ENCODE results near the gene AJUBA. TPM values are rescaled to one million over a fixed set of nuclear protein-coding genes. Genes with fewer than 3 reads are reported as not detected.

Gene AJUBA
- total RNA-seq, 1 experiment from 2014 or later = 42.6 TPM

DNA sequence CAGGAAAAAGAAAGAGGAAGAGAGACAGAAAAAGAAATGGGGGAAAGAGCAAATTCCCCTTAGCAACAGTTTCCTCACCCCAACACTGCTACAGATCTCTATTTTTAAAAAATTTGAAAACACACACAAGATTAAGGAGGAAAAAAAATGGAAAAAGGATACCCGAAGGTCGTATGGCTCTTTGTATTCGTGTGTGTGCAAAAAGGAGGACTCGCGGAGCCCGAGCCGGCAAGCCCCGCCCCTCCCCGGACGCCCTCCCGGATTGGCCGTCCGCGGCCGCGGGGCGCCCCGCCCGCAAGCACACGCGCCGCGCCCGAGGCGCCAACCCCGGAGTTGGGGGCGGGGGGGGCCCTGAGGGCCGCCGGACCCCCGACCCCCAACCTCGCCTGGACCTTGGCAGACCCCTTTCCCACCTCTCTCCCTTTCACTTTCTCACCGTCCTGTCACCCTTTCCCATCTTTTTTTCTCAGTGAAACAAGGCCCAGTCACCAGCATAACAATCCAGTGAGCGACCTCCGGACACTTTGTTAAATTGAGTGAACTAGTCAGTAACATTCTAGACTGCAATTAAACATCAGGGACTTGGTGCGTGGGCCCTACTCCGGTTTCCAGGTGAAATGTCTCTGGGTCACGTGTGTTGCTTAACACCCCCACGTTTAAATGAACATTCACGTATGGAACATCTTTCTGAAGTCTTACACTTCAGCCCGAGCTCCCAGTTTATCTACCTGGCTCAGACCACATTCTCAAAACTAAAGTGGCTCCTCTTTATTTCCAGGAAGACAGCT, 27.8 kb upstream of the AJUBA start, which contains the start of gene C14orf93:
C14orf93 (minus strand) TSS at position 205 of the 788 bp plus-strand sequence. CDS start 11,120 bp downstream, outside the sequence.
- H3K27me3 ChIP-seq (ENCODE audit: insufficient read depth, low read depth) = no peaks in the 10 kb centered on the region
- ChIA-PET POLR2A (ENCODE audit: unreplicated experiment) (no interaction called here), CTCF (no interaction called here)
- DNase-seq = peak in 1 of 2 experiments; percentile 67
- peaks cover 32% of the 10 kb centered on the region for H3K4me1 ChIP-seq (replicated peaks; ENCODE audit: insufficient read depth)
- H4K20me1 ChIP-seq (ENCODE audit: insufficient read depth) = no peaks in the 10 kb centered on the region
- no TSS peak for BruUV-seq (replicated peaks)
- H3K4me3 ChIP-seq = peak within 1 kb of the TSS; percentile 75
- no peaks in the 10 kb centered on the region; the same call in 1 of the 2 replicates for H3K79me2 ChIP-seq (ENCODE audit: low read depth)
- no peaks in the 10 kb centered on the region for H3K36me3 ChIP-seq (ENCODE audit: low read depth)
- no peaks in the 10 kb centered on the region for H3K9me2 ChIP-seq (ENCODE audit: insufficient read depth)
- intact Hi-C loops (cut with micrococcal nuclease; ENCODE audit: unreplicated experiment) = no loop called here
- peaks cover 25% of the 10 kb centered on the region; the same call in 1 of the 2 replicates for H3F3A ChIP-seq (ENCODE audit: insufficient read depth, low read depth)
- TF ChIP-seq EZH2 (IDR thresholded peaks at IDR 0.05; ENCODE audit: low read depth) = no peak
- TF ChIP-seq, protein P1, sequence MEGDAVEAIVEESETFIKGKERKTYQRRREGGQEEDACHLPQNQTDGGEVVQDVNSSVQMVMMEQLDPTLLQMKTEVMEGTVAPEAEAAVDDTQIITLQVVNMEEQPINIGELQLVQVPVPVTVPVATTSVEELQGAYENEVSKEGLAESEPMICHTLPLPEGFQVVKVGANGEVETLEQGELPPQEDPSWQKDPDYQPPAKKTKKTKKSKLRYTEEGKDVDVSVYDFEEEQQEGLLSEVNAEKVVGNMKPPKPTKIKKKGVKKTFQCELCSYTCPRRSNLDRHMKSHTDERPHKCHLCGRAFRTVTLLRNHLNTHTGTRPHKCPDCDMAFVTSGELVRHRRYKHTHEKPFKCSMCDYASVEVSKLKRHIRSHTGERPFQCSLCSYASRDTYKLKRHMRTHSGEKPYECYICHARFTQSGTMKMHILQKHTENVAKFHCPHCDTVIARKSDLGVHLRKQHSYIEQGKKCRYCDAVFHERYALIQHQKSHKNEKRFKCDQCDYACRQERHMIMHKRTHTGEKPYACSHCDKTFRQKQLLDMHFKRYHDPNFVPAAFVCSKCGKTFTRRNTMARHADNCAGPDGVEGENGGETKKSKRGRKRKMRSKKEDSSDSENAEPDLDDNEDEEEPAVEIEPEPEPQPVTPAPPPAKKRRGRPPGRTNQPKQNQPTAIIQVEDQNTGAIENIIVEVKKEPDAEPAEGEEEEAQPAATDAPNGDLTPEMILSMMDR (conservative IDR thresholded peaks at IDR 0.05) = no peak
- peak within 1 kb of the TSS; percentile 56 for H3K27ac ChIP-seq
- no peaks in the 10 kb centered on the region for H3K9me3 ChIP-seq (ENCODE audit: insufficient read depth, low read depth)
- peak within 1 kb of the TSS; percentile 84 for H3K4me2 ChIP-seq
- peak within 1 kb of the TSS; percentile 92 for H2AFZ ChIP-seq

DNA sequence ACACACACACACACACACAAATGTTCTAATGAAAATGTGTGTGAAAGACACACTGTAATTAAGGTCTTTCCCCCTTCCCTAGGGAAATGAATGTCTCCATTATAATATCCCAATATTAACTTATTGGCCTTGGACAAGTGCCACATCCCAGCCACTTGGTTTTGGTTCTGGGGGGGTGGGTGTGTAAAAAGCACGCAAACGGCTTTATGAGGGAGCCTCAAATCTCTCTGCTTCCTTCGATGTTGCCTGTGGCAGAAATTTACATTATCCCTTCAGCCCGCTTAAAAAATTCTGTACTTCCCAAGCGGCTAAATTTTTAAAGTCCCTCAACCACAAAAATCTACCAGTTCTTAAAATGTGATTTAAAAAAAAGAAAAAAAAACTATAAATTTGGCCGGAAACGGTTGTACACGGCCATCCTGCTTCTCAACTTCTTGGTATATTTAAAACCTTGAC, 27.2 kb upstream of the AJUBA start:
- peak overlapping the region; percentile 56 for H3K27ac ChIP-seq
- ChIA-PET CTCF (no interaction called here), POLR2A (ENCODE audit: unreplicated experiment) (no interaction called here)
- no peaks in the 10 kb centered on the region for H4K20me1 ChIP-seq (ENCODE audit: insufficient read depth)
- H3K27me3 ChIP-seq (ENCODE audit: insufficient read depth, low read depth) = no peaks in the 10 kb centered on the region
- H3K4me2 ChIP-seq = peak overlapping the region; percentile 84
- H3K9me3 ChIP-seq (ENCODE audit: insufficient read depth, low read depth) = no peaks in the 10 kb centered on the region
- no peaks in the 10 kb centered on the region for H3K36me3 ChIP-seq (ENCODE audit: low read depth)
- peaks cover 25% of the 10 kb centered on the region; the same call in 1 of the 2 replicates for H3F3A ChIP-seq (ENCODE audit: insufficient read depth, low read depth)
- H3K79me2 ChIP-seq (ENCODE audit: low read depth) = no peaks in the 10 kb centered on the region; the same call in 1 of the 2 replicates
- H3K4me3 ChIP-seq = peak overlapping the region; percentile 75
- no peaks in the 10 kb centered on the region for H3K9me2 ChIP-seq (ENCODE audit: insufficient read depth)
- H3K4me1 ChIP-seq (replicated peaks; ENCODE audit: insufficient read depth) = peaks cover 34% of the 10 kb centered on the region
- TSS peak; percentile 79 for BruUV-seq (replicated peaks)
- DNase-seq = no peak
- TF ChIP-seq, protein P1 (conservative IDR thresholded peaks at IDR 0.05) = no peak
- no peak for TF ChIP-seq EZH2 (IDR thresholded peaks at IDR 0.05; ENCODE audit: low read depth)
- intact Hi-C loops (cut with micrococcal nuclease; ENCODE audit: unreplicated experiment) = no loop called here
- peak overlapping the region; percentile 92 for H2AFZ ChIP-seq

DNA sequence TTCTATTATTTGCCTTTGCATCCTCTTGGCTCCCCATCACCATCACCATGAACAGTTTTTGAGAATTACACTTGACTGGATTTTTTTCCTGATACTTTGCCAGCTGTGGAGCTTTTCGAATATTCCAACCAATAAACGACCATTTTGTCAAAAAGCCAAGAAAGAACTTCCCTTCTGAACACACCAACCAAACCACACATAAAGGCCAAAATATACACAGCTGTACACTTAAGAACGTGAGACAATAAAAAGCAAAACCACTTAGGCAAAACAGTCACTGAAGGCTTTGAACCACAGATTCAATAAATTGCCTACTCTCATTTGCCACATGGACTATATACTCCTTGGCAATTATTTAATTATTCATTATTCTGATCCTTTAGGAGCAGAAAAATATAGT, 26.5 kb upstream of the AJUBA start:
- intact Hi-C loops (cut with micrococcal nuclease; ENCODE audit: unreplicated experiment) = no loop called here
- CTCF ChIA-PET = no interaction called here
- no peaks in the 10 kb centered on the region for H3K9me3 ChIP-seq (ENCODE audit: insufficient read depth, low read depth)
- no peak for DNase-seq
- H3K9me2 ChIP-seq (ENCODE audit: insufficient read depth) = no peaks in the 10 kb centered on the region
- peaks cover 25% of the 10 kb centered on the region; the same call in 1 of the 2 replicates for H3F3A ChIP-seq (ENCODE audit: insufficient read depth, low read depth)
- H3K4me1 ChIP-seq (replicated peaks; ENCODE audit: insufficient read depth) = peaks cover 34% of the 10 kb centered on the region
- no TSS peak for BruUV-seq (replicated peaks)
- peak overlapping the region; percentile 84 for H3K4me2 ChIP-seq
- TF ChIP-seq, protein P1 (conservative IDR thresholded peaks at IDR 0.05) = no peak
- TF ChIP-seq EZH2 (IDR thresholded peaks at IDR 0.05; ENCODE audit: low read depth) = no peak
- POLR2A ChIA-PET (ENCODE audit: unreplicated experiment) = no interaction called here
- no peak overlapping the region for H3K27ac ChIP-seq
- H2AFZ ChIP-seq = no peak overlapping the region
- no peaks in the 10 kb centered on the region for H4K20me1 ChIP-seq (ENCODE audit: insufficient read depth)
- H3K4me3 ChIP-seq = peak overlapping the region; percentile 75; the same call in 1 of the 2 replicates
- H3K79me2 ChIP-seq (ENCODE audit: low read depth) = no peaks in the 10 kb centered on the region; the same call in 1 of the 2 replicates
- H3K27me3 ChIP-seq (ENCODE audit: insufficient read depth, low read depth) = no peaks in the 10 kb centered on the region
- H3K36me3 ChIP-seq (ENCODE audit: low read depth) = no peaks in the 10 kb centered on the region
